Measurements from ENCODE around the gene ITGA1.

Gene ITGA1

GRCh38 chr5:52878656-52879055, 90.9 kb downstream of the ITGA1 start:
- DNase-seq (ENCODE audit: insufficient read length) (no peak), FAIRE-seq (no peak)
- TF ChIP-seq POLR2A (IDR thresholded peaks at IDR 0.05; ENCODE audit: low read depth, low read length) (no peak), POLR2AphosphoS5 (IDR thresholded peaks at IDR 0.05; ENCODE audit: low read depth, low read length) (no peak), TAF1 (IDR thresholded peaks at IDR 0.05; ENCODE audit: borderline replicate concordance, low read depth, low read length) (no peak)

DNA sequence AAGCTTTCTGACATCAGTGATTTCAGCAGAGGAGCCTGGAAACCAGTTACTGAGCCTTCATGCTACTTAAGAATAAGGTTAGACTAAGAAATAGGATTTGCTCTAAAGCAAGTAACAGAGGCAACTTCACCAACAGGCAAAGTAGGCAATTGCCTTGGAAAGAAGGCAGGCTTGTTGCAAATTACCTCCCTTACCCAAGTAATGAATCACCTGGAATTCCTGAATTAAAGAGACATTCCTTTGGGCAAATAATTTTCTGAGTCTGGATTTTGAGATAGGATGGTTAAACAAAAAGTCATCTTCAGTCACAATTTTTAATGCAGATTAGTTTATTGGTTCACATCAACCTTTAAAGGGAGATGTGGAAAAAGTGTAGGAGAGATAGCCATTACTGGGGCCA, 92.8 kb downstream of the ITGA1 start:
- DNase-seq (ENCODE audit: insufficient read length): no peak

GRCh38 chr5:52881468-52881867, 93.8 kb downstream of the ITGA1 start:
- no peak for TF ChIP-seq POLR2A (IDR thresholded peaks at IDR 0.05; ENCODE audit: low read depth, low read length)
- TF ChIP-seq POLR2AphosphoS5 (IDR thresholded peaks at IDR 0.05; ENCODE audit: low read depth, low read length): no peak
- no peak for TF ChIP-seq TAF1 (IDR thresholded peaks at IDR 0.05; ENCODE audit: borderline replicate concordance, low read depth, low read length)
- no peak for FAIRE-seq
- no peak for DNase-seq (ENCODE audit: insufficient read length)

More for the DNA sequence above, 92.8 kb downstream of the ITGA1 start:
- TF ChIP-seq TAF1 (IDR thresholded peaks at IDR 0.05; ENCODE audit: borderline replicate concordance, low read depth, low read length) (no peak), POLR2A (IDR thresholded peaks at IDR 0.05; ENCODE audit: low read depth, low read length) (no peak), POLR2AphosphoS5 (IDR thresholded peaks at IDR 0.05; ENCODE audit: low read depth, low read length) (no peak)
- FAIRE-seq: no peak

DNA sequence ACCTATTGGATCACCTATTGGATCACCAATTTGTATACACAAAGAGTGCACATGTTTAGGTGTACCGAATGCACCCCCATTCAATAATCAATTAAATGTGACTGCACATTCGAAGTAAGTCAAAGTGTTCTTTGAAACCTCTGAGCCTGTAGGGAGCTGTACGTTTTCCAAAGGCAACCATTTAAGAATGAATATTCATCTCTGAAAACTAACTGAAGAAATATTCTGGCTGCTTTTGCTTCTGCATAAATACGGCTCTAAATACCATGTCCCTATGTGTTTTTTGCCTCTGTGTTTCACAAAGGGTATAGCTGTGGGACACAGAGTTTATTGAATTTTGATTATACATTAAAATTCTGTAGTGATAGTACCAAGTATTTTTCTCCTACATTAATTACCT, 95.4 kb downstream of the ITGA1 start:
- DNase-seq (ENCODE audit: insufficient read length) (no peak), FAIRE-seq (no peak)
- TF ChIP-seq POLR2AphosphoS5 (IDR thresholded peaks at IDR 0.05; ENCODE audit: low read depth, low read length): no peak
- no peak for TF ChIP-seq POLR2A (IDR thresholded peaks at IDR 0.05; ENCODE audit: low read depth, low read length)
- TF ChIP-seq TAF1 (IDR thresholded peaks at IDR 0.05; ENCODE audit: borderline replicate concordance, low read depth, low read length): no peak

DNA sequence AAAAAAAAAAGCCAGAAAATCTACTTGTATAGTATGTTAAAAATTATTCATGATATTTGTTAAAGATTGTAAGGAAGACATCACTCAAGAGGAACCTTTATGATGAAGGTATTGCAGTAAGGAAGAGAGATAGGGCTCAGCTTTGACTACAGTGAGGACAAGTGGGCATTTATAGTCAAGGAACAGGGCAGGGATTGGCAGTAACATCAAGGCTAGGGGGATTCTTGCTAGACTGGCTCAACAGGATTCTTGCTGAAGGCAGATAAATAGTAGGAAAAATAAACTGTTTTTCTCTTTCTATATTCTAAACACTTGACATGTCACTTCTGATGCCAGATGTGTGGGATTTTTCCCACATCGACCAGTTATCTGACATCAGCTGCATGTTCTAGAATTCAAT, 96.7 kb downstream of the ITGA1 start:
- TF ChIP-seq POLR2A (IDR thresholded peaks at IDR 0.05; ENCODE audit: low read depth, low read length) (no peak), TAF1 (IDR thresholded peaks at IDR 0.05; ENCODE audit: borderline replicate concordance, low read depth, low read length) (no peak), POLR2AphosphoS5 (IDR thresholded peaks at IDR 0.05; ENCODE audit: low read depth, low read length) (no peak)
- no peak for FAIRE-seq
- DNase-seq (ENCODE audit: insufficient read length): no peak

DNA sequence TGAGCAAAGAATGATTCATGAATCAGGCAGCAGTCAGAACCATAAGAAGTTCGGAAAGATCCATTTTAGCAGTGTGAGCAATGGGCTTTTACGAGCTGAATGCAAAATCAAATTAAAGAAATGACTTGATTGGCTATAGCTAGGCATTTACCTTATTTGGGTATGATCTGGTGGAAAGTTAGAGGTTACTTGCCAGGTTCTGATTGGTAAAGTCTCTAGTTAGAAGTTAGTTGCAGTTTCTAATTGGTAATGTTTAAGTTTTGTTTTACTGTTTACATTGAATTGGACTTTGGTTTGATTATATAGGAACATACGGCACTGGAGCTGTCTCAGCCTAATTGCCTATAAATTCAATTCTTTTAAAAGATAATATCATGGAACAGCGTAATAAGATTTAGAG, 97.9 kb downstream of the ITGA1 start:
- no peak for DNase-seq (ENCODE audit: insufficient read length)
- no peak for FAIRE-seq
- TF ChIP-seq POLR2AphosphoS5 (IDR thresholded peaks at IDR 0.05; ENCODE audit: low read depth, low read length): no peak

DNA sequence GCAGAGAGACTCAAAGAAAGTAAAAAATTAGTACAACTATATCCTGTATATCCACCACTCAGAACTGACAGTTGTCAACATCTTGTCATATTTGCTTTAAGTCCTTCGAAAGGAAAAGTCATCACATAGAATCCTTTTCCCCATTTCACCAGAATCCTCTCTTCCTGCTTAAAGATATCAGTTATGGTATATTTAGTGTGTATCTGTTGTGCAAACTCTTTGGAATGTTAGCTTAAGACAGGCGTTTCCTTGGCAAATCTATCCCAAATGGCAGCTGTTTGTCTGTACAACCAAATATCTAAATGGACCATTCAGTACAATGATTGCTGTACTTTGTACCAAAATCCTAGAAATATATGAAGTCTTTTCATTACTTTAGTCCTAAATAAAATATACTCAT, 98.5 kb downstream of the ITGA1 start:
- no peak for TF ChIP-seq POLR2AphosphoS5 (IDR thresholded peaks at IDR 0.05; ENCODE audit: low read depth, low read length)
- TF ChIP-seq POLR2A (IDR thresholded peaks at IDR 0.05; ENCODE audit: low read depth, low read length): no peak
- DNase-seq (ENCODE audit: insufficient read length) (no peak), FAIRE-seq (no peak)

GRCh38 chr5:52887066-52887465, 99.3 kb downstream of the ITGA1 start:
- TF ChIP-seq POLR2A (IDR thresholded peaks at IDR 0.05; ENCODE audit: low read depth, low read length): no peak
- TF ChIP-seq TAF1 (IDR thresholded peaks at IDR 0.05; ENCODE audit: borderline replicate concordance, low read depth, low read length): no peak
- TF ChIP-seq POLR2AphosphoS5 (IDR thresholded peaks at IDR 0.05; ENCODE audit: low read depth, low read length): no peak
- FAIRE-seq: no peak

GRCh38 chr5:52888363-52888762, 100.6 kb downstream of the ITGA1 start:
- DNase-seq (ENCODE audit: insufficient read length) (no peak), FAIRE-seq (no peak)
- TF ChIP-seq POLR2A (IDR thresholded peaks at IDR 0.05; ENCODE audit: low read depth, low read length): no peak
- TF ChIP-seq TAF1 (IDR thresholded peaks at IDR 0.05; ENCODE audit: borderline replicate concordance, low read depth, low read length): no peak
- TF ChIP-seq POLR2AphosphoS5 (IDR thresholded peaks at IDR 0.05; ENCODE audit: low read depth, low read length): no peak

More at GRCh38 chr5:52887066-52887465, 99.3 kb downstream of the ITGA1 start:
- DNase-seq (ENCODE audit: insufficient read length): no peak

GRCh38 chr5:52892242-52892878, 104.6 kb downstream of the ITGA1 start:
- DNase-seq (ENCODE audit: insufficient read length) (no peak), FAIRE-seq (no peak)
- TF ChIP-seq TAF1 (IDR thresholded peaks at IDR 0.05; ENCODE audit: borderline replicate concordance, low read depth, low read length) (no peak), POLR2A (IDR thresholded peaks at IDR 0.05; ENCODE audit: low read depth, low read length) (no peak), POLR2AphosphoS5 (IDR thresholded peaks at IDR 0.05; ENCODE audit: low read depth, low read length) (no peak)

DNA sequence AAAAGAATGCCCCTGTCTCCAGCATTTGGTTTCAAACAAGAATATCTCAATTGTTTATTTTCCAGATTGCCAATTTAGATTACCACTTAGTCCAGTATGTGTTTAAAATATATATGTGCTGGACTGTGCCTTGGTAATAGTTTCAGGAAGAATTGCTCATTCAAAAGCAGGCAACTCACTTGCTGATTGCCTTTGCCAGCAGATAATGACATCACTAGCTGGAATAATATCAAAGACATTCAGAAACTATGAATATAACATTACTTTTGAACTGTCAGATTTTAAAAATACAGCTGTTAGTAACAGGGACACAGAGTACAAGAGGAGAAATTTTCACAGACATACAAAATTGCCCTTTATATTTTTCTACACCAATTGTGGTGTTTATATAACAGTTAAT, 105.4 kb downstream of the ITGA1 start:
- FAIRE-seq (no peak), DNase-seq (ENCODE audit: insufficient read length) (no peak)
- TF ChIP-seq TAF1 (IDR thresholded peaks at IDR 0.05; ENCODE audit: borderline replicate concordance, low read depth, low read length) (no peak), POLR2AphosphoS5 (IDR thresholded peaks at IDR 0.05; ENCODE audit: low read depth, low read length) (no peak), POLR2A (IDR thresholded peaks at IDR 0.05; ENCODE audit: low read depth, low read length) (no peak)

- DNase-seq (ENCODE audit: insufficient read length) (no peak), FAIRE-seq (no peak)
- no peak for TF ChIP-seq POLR2A (IDR thresholded peaks at IDR 0.05; ENCODE audit: low read depth, low read length)
- no peak for TF ChIP-seq TAF1 (IDR thresholded peaks at IDR 0.05; ENCODE audit: borderline replicate concordance, low read depth, low read length)
- no peak for TF ChIP-seq POLR2AphosphoS5 (IDR thresholded peaks at IDR 0.05; ENCODE audit: low read depth, low read length)
Observed at GRCh38 chr5:52893863-52894262, 106.1 kb downstream of the ITGA1 start.

GRCh38 chr5:52894451-52894850, 106.7 kb downstream of the ITGA1 start:
- TF ChIP-seq POLR2A (IDR thresholded peaks at IDR 0.05; ENCODE audit: low read depth, low read length) (no peak), TAF1 (IDR thresholded peaks at IDR 0.05; ENCODE audit: borderline replicate concordance, low read depth, low read length) (no peak), POLR2AphosphoS5 (IDR thresholded peaks at IDR 0.05; ENCODE audit: low read depth, low read length) (no peak)
- DNase-seq (ENCODE audit: insufficient read length) (no peak), FAIRE-seq (no peak)
